GM18868 (cell line): ENCODE measurements around the gene SMS.

ENCODE experiments used
- ATAC-seq: cut with Tn5 transposase; IDR thresholded peaks from one replicate; pipeline ENCODE4 v1.9.1; 2021; ENCODE audit warnings: mild to moderate bottlenecking, moderate library complexity; ENCODE audit not compliant: unreplicated experiment

The SMS gene

DNA sequence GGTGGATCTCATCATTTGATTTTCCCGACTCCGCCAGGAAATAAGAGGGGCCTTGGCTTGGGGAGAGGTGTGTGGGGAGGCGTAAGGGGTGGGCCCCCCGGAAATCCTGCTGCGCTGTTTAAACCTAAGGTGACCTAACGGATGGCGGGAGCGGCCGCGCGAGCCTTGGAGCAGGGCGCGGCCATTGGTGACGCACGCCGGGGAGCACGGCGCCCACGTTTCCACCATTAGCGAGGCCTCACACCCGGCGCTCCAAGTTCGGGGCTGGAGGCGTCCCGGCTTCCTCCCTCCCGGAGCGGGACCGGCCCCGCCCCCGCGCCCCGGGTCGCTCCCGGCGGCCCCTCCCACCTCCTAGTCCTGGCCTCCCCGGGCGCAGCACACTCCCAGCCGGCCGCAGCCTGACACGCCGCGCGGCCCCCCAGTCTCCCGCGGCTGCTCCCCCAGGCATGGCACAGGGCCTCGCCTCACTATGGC lies at the start of gene SMS:
Gene SMS (plus strand): TSS at position 354 of the 474 bp plus-strand sequence. CDS start 116 bp downstream, at position 470.
- peak; percentile 77 for ATAC-seq

DNA sequence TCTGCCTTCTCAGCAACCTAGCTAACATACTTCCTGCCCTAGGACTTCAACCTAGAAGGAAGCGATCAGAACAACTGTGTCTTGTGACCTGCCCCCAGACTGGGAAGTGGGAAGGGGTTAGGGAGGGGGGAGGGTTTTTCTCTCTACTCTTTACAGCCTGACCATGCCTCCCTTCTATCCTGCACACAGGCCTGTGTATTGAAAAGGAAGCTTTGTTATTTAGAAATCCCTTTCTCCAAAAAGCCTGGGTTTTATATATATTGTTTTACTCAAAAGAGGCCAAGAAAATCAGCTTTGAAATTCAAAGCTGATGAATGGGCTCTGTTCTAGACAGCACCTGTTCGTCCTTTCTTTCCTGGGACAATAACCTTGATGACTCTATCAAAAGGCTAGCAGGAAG lies 35.2 kb upstream of the SMS start:
- no peak for ATAC-seq

DNA sequence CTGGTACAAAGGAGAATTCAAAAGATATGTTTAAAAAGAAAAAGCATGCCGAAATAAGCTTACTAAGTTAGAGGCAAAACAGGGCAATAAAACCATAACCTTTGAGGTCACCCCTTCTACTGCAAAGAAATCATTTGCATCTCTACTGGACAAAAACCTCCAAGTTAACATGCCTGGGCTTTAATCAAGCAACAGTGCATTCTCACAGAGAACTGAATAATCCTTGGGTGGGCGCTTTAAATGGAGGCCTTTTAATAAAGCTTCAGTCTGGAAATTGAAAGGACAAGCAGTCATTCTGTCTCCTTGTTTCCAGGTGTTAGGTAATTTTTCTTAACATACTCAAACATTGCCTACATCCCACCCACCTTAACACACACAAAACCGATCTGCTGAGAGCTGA lies 34.6 kb upstream of the SMS start:
- ATAC-seq = no peak

DNA sequence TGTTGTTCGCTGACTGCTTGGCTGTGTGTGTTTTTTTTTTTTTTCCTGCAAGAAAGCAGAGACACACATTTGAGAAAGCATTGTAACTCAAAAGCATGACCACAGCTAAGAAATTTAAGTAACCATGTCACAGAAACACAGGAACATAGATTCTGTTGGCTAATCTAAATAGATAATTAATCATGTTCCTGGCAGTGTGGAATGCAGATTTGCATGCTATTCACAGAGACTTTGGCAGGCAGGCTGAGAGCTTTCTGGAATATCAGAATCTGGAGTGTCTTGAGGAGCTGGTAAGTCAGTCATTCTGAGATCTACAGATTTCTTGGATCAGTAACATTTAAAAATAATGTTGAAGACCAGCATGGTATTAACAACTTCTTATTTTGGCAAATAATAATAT lies 33.2 kb upstream of the SMS start:
- ATAC-seq = no peak

DNA sequence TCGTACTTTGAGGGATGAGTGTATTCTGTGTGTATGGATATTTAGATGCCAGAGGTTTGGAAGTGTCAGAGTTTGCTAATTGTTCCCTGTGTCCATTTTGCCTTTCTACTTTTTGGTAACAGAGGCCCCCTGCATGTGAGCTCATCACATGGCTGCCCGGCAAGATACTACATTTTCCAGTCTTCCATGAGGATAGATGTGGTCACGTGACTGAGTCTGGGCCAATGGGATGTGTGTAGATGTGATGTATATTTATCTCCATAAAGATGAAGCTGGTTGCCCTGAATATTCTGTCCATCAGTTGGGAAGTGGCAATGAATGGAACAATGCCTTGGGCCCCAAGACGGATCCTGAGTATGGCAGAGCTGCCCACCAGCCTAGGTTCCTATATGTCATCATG lies 29.0 kb upstream of the SMS start:
- ATAC-seq = no peak

DNA sequence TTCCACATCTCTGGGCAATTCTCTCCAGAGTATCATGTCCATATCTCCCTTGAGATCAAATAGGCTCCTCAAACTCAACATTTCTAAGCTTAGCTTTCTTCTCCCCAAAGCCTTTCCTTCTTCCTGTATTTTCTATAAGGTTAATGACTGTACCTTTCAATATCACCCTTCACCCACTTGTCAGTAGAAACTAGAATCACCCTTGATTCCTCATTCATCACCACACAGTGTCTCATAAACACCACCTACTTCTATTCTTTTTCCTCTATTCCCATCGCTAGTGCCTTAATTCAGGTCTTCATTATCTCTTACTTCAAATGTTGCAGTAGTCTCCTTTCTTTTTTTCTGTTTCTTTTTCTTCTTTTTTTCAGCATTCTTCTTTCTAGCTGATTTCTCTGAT lies 28.3 kb upstream of the SMS start:
- no peak for ATAC-seq

DNA sequence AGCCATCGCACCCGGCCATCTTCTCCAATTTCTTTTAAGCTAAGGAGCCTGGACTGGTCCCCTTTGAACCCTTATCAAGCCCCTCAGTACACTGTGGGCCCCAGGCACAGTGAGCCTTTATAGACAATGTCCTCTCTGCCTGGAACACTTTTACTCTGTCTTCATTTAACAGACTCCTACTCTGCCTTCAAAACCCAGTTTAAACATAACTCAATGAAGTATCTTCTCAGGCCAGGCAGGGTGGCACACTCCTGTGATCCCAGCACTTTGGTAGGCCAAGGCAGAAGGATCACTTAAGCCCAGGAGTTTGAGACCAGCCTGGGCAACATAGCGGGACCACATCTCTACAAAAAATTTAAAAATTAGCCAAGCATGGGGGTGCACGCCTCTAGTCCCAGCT lies 27.5 kb upstream of the SMS start:
- no peak for ATAC-seq

DNA sequence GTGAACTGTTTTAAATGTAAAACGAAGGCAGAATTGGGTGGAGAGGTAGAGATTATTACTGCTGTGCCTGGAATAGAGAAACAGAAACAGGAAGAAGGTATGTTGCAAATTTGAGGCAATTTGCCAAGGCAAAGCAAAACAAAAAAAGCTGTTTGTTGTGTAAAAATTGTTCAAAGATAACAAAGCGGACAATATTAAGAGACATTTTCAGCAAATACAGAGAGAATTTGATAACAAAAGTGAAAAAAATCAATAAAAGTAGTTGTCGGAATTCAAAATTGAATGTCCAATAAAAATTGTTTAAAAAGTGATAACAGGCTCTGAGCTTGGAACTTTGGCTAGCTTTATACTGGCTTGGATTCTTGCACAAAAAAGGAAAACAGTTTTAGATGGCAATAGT lies 14.4 kb upstream of the SMS start:
- ATAC-seq = no peak

DNA sequence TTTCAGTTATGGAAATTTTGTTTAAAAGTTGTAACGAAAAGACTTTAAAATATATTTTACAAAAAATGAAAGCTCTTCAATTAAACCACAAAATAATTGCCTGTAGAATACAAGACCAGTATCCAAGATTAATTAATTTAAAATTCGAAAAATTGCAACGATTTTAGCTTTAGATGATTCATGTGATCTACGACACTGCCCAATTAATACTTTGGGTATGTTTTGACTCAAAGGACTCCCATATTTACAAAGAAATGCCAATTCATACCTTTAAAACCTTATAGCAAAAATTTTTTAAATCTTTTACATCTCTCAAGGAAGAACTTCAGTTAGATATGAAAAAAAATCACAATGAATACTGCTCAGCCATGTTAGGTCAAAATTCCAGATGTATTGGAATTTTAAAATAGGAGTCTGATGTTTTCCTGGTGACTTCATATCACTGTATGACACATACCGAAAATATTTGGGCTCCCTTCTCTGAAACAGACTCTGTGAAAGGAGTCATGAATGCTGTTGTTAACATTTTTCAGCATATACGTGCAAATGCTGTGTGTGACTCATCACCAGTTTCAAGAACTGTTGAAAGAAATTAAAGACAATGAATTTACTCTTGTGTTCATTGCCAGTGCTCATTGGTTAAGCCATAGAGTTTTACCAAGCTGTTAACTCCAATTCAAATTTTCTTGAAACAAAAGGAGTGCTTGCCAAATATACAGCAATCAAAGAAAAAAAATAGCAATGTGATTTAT lies 13.8 kb upstream of the SMS start:
- peak; percentile 96 for ATAC-seq

DNA sequence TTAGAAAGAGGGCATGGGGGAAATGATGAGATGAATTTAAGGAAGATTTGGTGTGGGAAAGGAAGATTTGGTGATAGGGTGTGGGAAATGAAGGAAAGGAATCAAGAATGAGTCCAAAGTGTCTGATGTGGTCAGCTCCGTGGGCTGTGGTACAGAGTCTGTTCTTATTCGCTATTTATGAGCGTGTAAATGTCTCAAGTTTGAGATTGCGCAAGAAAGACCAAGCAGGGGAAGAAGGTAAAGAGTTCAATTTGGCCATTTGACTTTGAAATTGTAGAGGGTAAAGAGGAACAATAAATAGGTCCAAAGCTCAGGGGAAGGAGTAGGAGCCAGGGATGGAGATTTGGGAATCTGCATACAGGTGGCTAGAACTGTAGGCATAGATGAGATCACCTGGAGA lies 11.3 kb upstream of the SMS start:
- no peak for ATAC-seq

DNA sequence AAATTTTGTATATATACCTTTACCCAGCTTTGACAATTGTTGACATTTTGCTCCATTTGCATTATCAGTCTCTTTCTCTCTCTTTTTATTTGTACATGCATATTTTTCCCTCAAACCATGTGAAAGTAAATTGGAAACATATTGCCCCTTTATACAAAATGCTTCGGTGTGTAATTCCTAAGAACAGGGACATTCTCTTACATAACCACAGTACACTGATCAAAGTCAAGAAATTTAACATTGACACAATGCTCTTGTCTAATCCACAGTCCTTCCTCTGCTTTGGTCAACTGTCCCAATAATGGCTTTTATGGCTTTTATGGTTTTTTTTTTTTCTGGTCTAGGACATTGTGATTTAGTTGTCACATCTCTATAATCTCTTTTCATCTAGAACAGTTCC lies 9.5 kb upstream of the SMS start:
- ATAC-seq = no peak

DNA sequence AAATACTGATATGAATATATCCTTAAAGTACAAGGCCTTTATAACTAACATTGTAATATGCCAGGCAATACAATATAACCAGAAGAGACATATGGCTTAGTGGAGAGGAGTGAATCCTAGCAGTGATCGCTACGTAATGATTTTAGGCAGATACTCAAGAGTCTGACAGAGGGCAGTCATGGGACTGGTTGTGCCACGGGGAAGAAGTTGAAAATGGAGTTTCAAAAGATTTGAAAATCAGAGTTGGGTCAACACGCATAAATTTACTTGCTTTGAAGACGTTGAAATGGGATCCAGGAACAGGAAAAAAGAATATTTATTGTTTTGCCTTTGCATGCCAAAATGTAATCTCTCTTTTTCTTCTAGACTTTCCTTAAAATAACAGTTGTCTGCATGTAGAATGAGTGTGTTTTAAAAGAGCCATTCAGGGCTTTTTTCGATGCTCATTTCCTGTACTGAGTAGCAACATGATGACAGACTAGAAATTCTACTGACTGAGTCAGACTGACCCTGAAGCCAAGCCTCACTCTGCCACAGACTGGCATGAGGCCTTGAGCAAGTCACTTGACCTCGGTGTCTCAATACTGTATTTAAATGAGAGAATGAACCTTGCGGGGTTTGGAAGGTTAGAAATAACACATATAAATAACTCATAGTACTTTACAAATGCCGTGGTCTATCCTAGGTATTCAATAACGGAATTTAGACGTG lies 8.1 kb upstream of the SMS start:
- ATAC-seq = no peak

DNA sequence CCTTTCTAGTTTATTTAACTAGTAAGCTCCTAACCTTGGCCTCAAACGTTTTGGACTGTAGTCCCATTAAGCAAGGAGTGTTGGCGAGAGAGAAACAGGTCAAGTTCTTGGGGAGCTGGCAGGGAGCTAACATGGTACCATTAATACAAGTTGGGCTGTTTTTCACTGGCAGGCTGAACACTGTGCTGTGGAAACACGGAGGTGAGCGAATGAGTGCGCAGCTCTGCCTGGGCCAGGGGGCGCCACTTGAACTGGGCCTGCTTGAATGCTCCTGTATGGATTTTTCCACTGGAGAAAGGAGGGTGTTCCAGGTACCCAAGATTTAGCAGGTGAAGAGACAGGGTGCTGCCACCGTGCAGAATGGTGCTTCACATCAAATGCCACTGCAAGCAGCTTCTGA lies 7.4 kb upstream of the SMS start:
- no peak for ATAC-seq

DNA sequence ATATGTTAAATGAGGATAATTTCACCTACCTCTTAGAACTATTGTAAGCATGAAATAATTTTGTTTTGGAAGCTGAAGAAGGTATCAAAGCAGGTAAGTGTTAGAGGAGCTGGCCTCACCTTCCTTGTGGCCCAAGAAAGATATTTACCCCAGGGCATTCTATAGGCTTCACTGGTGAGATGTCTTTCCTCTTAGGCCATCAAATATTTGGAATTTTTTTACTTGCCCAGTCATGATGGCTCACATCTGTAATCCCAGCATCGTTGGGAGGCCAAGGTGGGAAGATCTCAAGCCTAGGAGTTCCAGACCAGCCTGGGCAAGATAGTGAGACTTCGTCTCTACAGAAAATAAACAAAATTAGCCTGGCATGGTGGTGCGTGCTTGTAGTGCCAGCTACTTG lies 6.1 kb upstream of the SMS start:
- ATAC-seq = no peak

DNA sequence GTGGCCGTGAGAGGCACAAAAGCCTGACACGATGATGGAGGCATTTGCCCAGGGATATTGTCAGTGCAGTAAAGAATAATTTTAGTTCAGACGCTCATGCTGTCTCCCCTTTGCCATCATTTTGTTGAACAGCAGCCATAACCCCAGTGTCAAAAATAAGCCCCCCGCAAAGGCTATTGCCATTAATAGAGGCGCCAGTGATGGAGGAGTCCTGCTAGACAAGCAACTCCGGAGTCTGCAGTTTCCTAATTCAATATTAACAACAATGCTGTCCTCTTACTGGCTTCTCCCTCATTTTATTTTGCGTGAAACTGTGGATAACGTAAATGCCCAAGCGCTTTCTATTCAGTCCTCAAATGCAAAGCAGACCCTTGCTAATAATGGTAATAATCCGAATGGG lies 603 bp upstream of the SMS start:
- no peak for ATAC-seq

DNA sequence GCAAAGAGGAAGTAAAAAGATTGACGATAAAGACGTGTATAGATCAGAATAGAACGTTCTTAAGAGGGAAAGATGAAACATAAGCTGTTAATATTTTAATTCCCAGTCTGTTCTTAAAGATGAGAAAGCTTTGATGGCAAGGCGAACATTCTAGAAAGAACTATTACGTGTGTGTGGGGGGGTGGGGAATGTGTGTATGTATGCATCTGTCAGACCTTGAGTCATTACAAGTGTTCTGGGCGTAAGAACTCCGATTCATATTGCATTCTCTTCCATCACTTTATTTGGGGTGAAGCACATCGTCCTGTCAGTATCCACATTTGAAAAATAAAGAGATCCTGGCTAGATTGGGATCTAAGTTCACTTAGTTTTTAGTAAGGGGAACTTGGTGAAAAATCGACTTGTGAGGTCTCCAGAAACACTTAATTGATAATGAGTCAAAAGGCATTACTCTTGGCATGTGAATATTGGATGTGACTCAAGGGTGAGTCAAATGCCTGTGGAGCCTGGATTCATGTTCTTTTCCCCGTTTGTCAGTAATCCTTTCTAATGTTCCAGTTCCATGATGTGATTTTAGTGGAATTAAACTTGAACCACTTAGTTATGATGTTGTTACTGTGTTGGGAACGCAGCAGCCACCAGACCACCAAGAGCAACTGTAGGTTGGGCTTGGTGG lies 3.1 kb downstream of the SMS start:
- ATAC-seq = no peak

DNA sequence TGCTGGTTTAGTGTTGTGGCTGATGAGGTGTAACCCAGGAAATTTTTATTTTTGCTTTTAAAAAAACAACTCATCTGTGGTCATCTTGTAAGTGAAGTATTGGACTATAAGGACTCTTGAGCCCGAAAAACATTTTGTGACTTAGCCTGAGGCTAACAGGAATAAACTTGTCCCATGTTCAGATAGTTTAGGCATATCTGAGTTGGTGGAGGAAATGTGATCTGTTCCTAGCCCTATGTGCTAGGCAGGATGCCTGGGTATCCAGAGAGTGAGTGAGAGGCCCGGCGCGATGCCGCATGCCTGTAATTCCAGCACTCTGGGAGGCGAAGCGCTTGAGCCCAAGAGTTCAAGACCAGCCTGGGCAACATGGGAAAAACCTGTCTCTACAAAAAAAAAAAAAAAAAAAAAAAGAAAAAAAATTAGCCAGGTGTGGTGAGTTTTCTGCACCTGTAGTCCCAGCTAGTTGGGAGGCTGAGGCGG lies 3.7 kb downstream of the SMS start:
- ATAC-seq = no peak

DNA sequence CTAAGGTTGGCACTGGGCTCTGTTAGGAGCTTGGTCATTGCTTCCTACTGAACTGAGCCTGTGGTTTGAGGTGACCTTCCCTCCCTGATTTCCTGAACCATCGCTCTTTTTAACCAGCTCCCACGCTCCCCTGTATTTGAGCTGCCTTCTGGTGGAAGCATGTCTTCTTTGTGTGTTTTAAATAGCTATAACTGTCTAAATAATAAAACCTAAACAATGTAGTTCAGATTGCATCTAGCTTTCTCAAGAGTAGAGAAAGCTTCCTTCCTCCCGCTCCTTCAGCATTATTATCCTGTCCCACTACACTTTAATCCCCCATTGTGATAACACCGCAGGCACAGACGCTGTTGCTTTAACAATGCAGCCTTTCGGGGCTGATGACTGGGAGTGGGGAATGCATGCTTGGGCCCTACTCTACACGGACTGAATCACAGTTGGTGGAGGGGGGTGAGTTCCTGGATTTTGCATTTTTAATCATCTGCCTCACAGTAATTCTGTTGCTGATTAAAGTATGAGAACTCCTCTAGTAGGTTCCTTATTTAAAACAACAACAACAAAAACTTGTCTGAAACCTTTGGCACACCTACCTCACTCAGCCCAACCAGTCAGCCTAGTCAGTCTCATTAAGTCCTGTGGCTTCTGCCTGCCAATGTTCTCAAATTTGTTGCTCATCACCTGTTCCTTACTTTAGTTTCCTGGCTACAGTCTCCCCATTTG lies 6.6 kb downstream of the SMS start:
- no peak for ATAC-seq

DNA sequence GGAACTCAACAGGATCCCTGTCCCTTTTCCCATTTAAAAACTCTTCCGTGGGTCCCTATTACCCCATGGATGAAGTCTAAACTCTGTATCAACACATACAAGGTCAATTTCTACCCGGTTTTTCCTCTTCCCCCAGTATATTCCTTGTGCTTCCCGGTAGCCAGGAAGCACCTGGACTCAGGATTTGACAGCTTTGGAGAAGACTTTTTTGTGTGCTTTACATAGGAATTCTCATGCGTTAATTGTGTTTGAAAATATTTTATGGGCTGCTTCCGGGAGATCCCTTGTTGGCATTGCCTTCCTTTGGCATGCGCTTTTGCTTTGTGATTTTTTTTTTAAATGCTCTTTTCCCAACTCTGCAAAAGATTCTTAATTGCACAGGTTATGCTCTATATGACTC lies 7.2 kb downstream of the SMS start:
- no peak for ATAC-seq

DNA sequence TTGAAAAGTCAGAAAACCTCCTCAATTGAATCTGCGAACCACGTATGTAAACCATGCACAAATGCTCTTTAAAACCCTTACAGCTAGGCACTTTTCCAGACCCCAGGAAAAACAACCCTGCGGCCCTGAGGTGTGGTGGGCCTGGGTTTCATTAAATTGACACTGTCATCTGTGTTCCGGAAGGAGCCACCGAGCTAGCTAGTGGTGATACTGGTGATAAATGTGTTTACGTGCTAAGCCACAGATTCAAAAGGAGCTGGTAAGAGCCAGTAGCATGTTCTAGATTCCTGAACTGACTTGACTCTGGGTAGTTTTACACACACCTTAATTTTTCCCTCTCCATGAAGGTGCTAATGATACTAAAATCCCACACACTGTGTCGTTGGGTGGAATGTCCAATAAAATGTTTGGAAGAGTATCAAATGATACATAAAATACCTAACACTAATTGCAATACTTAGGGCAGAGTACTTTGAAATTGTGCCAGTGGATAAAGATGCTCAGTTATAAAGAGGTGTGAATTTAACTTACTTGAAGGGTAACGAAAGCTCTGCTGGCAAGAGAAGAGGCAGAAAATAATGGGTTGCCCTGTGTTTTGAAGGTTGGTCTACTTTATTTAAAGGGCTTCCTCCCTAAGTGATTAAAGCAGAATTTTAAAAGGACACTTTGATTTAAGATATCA lies 8.5 kb downstream of the SMS start:
- ATAC-seq = no peak

DNA sequence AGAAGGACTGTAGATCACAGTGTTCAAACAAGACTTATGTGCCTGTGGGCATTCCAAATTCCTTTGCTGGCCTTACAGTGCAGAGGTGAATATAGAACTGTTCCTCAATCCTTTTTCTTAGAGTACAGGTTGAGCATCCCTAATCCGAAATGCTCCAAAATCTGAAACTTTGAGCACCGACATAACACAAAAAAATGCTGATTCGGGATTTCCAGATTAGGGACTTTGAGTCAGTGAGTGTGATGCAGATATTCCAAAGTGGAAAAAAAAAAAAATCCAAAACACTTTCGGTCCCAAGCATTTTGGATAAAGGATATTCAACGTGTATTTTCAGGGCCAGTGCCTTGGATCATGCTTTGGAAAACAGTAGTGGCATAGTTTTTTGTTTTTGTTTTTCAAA lies 9.2 kb downstream of the SMS start:
- ATAC-seq = no peak
